Measurements from ENCODE around the gene LBHD1. TPM values are rescaled to one million over a fixed set of nuclear protein-coding genes. Genes with fewer than 3 reads are reported as not detected.
"Not testable (repeated sequence)": the region's sequence is repeated elsewhere in the genome, so short reads cannot be mapped to it uniquely, and the experiment has no call there.

Gene LBHD1
- total RNA-seq, 2 experiments from 2014 or later = 22.6 to 26.0 TPM

GRCh38 chr11:62678433-62678769 lies 6.3 kb upstream of the LBHD1 start:
- H3K27me3 Mint-ChIP-seq = no peaks in the 10 kb centered on the region
- peak overlapping the region; percentile 89 for H3K27ac Mint-ChIP-seq
- peaks cover 37% of the 10 kb centered on the region for H3K4me1 Mint-ChIP-seq
- peaks cover 29% of the 10 kb centered on the region for H3K36me3 Mint-ChIP-seq
- no peaks in the 10 kb centered on the region for H3K9me3 Mint-ChIP-seq
- peak overlapping the region; percentile 90 for H3K4me3 Mint-ChIP-seq
- DNase-seq = no peak

GRCh38 chr11:62677714-62678113 lies 5.6 kb upstream of the LBHD1 start:
- peaks cover 42% of the 10 kb centered on the region for H3K4me1 Mint-ChIP-seq
- DNase-seq = no peak
- H3K27ac Mint-ChIP-seq = peak overlapping the region; percentile 89
- H3K9me3 Mint-ChIP-seq = no peaks in the 10 kb centered on the region
- peaks cover 32% of the 10 kb centered on the region for H3K36me3 Mint-ChIP-seq
- H3K4me3 Mint-ChIP-seq = peak overlapping the region; percentile 90
- H3K27me3 Mint-ChIP-seq = no peaks in the 10 kb centered on the region

- H3K4me1 Mint-ChIP-seq = peaks cover 47% of the 10 kb centered on the region
- peak overlapping the region; percentile 90 for H3K4me3 Mint-ChIP-seq
- DNase-seq = no peak
- H3K27ac Mint-ChIP-seq = peak overlapping the region; percentile 39
- no peaks in the 10 kb centered on the region for H3K9me3 Mint-ChIP-seq
- H3K27me3 Mint-ChIP-seq = no peaks in the 10 kb centered on the region
- H3K36me3 Mint-ChIP-seq = peaks cover 38% of the 10 kb centered on the region
These were observed 5.1 kb upstream of the LBHD1 start for GRCh38 chr11:62677156-62677555.

GRCh38 chr11:62676698-62677097 lies 4.6 kb upstream of the LBHD1 start:
- Mint-ChIP-seq H3K4me3 (peak overlapping the region; percentile 90), H3K9me3 (no peaks in the 10 kb centered on the region), H3K4me1 (peaks cover 47% of the 10 kb centered on the region), H3K36me3 (peaks cover 40% of the 10 kb centered on the region), H3K27me3 (no peaks in the 10 kb centered on the region), H3K27ac (peak overlapping the region; percentile 39)
- DNase-seq = no peak

- H3K27ac Mint-ChIP-seq, DNase-seq, H3K27me3 Mint-ChIP-seq, H3K9me3 Mint-ChIP-seq, H3K4me3 Mint-ChIP-seq: not testable (repeated sequence)
- Mint-ChIP-seq H3K4me1 (peaks cover 43% of the 10 kb centered on the region), H3K36me3 (peaks cover 52% of the 10 kb centered on the region)
These were observed 3.3 kb upstream of the LBHD1 start for GRCh38 chr11:62675415-62675814.

- peaks cover 67% of the 10 kb centered on the region for H3K36me3 Mint-ChIP-seq
- peak overlapping the region; percentile 95 for H3K27ac Mint-ChIP-seq
- peaks cover 54% of the 10 kb centered on the region for H3K4me1 Mint-ChIP-seq
- H3K4me3 Mint-ChIP-seq = peak overlapping the region; percentile 91
- no peak for DNase-seq
- no peaks in the 10 kb centered on the region for H3K9me3 Mint-ChIP-seq
- no peaks in the 10 kb centered on the region for H3K27me3 Mint-ChIP-seq
These were observed 1.1 kb upstream of the LBHD1 start for GRCh38 chr11:62673196-62673525.

GRCh38 chr11:62671236-62671607 lies 845 bp downstream of the LBHD1 start:
- Mint-ChIP-seq H3K27me3 (no peaks in the 10 kb centered on the region), H3K27ac (peak overlapping the region; percentile 95), H3K4me1 (peaks cover 55% of the 10 kb centered on the region), H3K4me3 (peak overlapping the region; percentile 91), H3K9me3 (no peaks in the 10 kb centered on the region), H3K36me3 (peaks cover 67% of the 10 kb centered on the region)
- no peak for DNase-seq

GRCh38 chr11:62669420-62670161 lies 2.5 kb downstream of the LBHD1 start:
- peak overlapping the region; percentile 91 for H3K4me3 Mint-ChIP-seq
- peaks cover 54% of the 10 kb centered on the region for H3K4me1 Mint-ChIP-seq
- peak overlapping the region; percentile 95 for H3K27ac Mint-ChIP-seq
- no peaks in the 10 kb centered on the region for H3K27me3 Mint-ChIP-seq
- H3K9me3 Mint-ChIP-seq = no peaks in the 10 kb centered on the region
- no peak for DNase-seq
- H3K36me3 Mint-ChIP-seq = peaks cover 73% of the 10 kb centered on the region

- Mint-ChIP-seq H3K27ac (peak overlapping the region; percentile 95), H3K36me3 (peaks cover 82% of the 10 kb centered on the region), H3K27me3 (no peaks in the 10 kb centered on the region), H3K4me1 (peaks cover 51% of the 10 kb centered on the region), H3K9me3 (no peaks in the 10 kb centered on the region), H3K4me3 (peak overlapping the region; percentile 93)
- DNase-seq = no peak
These were observed 4.6 kb downstream of the LBHD1 start for GRCh38 chr11:62667460-62667859.

- H3K36me3 Mint-ChIP-seq = peaks cover 78% of the 10 kb centered on the region
- H3K27me3 Mint-ChIP-seq = no peaks in the 10 kb centered on the region
- DNase-seq = no peak
- H3K4me1 Mint-ChIP-seq = peaks cover 51% of the 10 kb centered on the region
- no peaks in the 10 kb centered on the region for H3K9me3 Mint-ChIP-seq
- peak overlapping the region; percentile 93 for H3K4me3 Mint-ChIP-seq
- H3K27ac Mint-ChIP-seq = peak overlapping the region; percentile 95
These were observed 5.7 kb downstream of the LBHD1 start for GRCh38 chr11:62666259-62666926.

GRCh38 chr11:62665599-62666258 lies 6.3 kb downstream of the LBHD1 start:
- H3K36me3 Mint-ChIP-seq = peaks cover 72% of the 10 kb centered on the region
- no peaks in the 10 kb centered on the region for H3K27me3 Mint-ChIP-seq
- peak overlapping the region; percentile 93 for H3K4me3 Mint-ChIP-seq
- peak overlapping the region; percentile 95 for H3K27ac Mint-ChIP-seq
- peak; percentile 67 for DNase-seq
- peaks cover 48% of the 10 kb centered on the region for H3K4me1 Mint-ChIP-seq
- H3K9me3 Mint-ChIP-seq = no peaks in the 10 kb centered on the region

GRCh38 chr11:62665075-62665598 lies 6.9 kb downstream of the LBHD1 start, which contains the start of the genes C11orf98 and CSKMT:
TSS of gene C11orf98 (minus strand) at chr11:62665210. CDS start at chr11:62665169, 41 bp downstream.
TSS of gene CSKMT (plus strand) at chr11:62665312. CDS start at chr11:62665880, 568 bp downstream.
- Mint-ChIP-seq H3K27me3 (no peaks in the 10 kb centered on the region), H3K36me3 (peaks cover 66% of the 10 kb centered on the region), H3K4me1 (peaks cover 45% of the 10 kb centered on the region), H3K27ac (peak within 1 kb of the TSS; percentile 95), H3K4me3 (peak within 1 kb of the TSS; percentile 93), H3K9me3 (no peaks in the 10 kb centered on the region)
- DNase-seq = peak; percentile 96

- no peaks in the 10 kb centered on the region for H3K9me3 Mint-ChIP-seq
- H3K27ac Mint-ChIP-seq = peak overlapping the region; percentile 95
- peak overlapping the region; percentile 93 for H3K4me3 Mint-ChIP-seq
- H3K27me3 Mint-ChIP-seq = no peaks in the 10 kb centered on the region
- DNase-seq = peak; percentile 69
- H3K36me3 Mint-ChIP-seq = peaks cover 62% of the 10 kb centered on the region
- peaks cover 40% of the 10 kb centered on the region for H3K4me1 Mint-ChIP-seq
These were observed 7.5 kb downstream of the LBHD1 start for GRCh38 chr11:62664405-62665074.

GRCh38 chr11:62656796-62657429 lies 15.2 kb downstream of the LBHD1 start:
- H3K4me1 Mint-ChIP-seq = peaks cover 13% of the 10 kb centered on the region
- no peaks in the 10 kb centered on the region for H3K9me3 Mint-ChIP-seq
- peaks cover 2% of the 10 kb centered on the region for H3K36me3 Mint-ChIP-seq
- H3K27me3 Mint-ChIP-seq = no peaks in the 10 kb centered on the region
- DNase-seq = no peak
- H3K27ac Mint-ChIP-seq = peak overlapping the region; percentile 16
- no peak overlapping the region for H3K4me3 Mint-ChIP-seq

Measured in activated naive CD8-positive, alpha-beta T cell treated with anti-CD3 and anti-CD28 coated beads for 36 hours (primary cell).